ENCODE measurements around the gene SFRP5.

DNA sequence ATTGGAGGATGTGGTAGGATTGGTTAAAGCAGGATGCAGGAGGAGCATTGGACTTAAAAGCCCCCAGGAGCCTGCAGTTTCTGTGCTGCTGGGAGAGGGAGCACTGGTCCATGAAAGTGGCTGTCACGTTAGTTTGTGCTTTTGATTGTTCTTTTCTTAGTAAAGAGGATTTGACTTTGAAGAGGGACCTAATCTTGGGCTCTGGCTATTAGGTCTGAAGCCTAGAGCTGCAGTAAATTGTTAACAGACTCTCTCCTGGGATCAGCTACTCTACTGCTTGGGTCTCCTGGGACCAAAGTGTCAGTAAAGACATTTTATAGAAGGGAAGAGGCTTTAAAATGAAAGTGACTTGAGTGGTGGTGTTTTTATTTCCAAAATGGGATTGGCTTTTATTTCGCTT lies 31.2 kb downstream of the SFRP5 start:
- TF ChIP-seq POLR2A (IDR thresholded peaks at IDR 0.05): no peak
- TF ChIP-seq, protein P1, sequence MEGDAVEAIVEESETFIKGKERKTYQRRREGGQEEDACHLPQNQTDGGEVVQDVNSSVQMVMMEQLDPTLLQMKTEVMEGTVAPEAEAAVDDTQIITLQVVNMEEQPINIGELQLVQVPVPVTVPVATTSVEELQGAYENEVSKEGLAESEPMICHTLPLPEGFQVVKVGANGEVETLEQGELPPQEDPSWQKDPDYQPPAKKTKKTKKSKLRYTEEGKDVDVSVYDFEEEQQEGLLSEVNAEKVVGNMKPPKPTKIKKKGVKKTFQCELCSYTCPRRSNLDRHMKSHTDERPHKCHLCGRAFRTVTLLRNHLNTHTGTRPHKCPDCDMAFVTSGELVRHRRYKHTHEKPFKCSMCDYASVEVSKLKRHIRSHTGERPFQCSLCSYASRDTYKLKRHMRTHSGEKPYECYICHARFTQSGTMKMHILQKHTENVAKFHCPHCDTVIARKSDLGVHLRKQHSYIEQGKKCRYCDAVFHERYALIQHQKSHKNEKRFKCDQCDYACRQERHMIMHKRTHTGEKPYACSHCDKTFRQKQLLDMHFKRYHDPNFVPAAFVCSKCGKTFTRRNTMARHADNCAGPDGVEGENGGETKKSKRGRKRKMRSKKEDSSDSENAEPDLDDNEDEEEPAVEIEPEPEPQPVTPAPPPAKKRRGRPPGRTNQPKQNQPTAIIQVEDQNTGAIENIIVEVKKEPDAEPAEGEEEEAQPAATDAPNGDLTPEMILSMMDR (IDR thresholded peaks at IDR 0.05 in 4 of 5, conservative IDR thresholded peaks at IDR 0.05 in 1 of 5): no peak

All from gastrocnemius medialis (tissue), 4 donors.